ENCODE measurements around the gene TSPAN8.

DNA sequence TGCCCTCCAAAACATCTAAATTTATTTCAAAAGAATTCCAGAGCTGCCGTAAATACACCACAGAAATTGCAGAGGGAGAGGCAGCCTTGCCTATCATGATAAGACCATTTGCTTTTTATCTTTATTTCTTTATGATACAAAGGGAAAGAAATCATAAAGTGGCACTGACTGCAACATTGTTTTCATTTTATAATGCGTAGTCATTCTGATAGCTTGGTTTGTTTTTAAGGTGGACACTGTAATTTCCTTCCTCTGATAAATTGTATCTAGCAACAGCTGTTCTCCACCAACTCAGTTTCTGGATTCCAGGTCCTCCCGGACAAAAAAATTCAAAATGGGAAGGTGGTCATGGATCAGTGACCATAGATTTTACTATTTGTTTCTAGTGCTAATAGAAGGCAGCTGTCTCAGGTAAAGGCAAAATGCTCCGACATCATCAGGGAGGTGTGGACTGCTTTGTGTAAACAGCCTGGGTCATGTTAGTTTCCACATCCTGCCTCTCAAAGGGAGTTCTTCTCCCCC, 623 bp upstream of the TSPAN8 start:
- TF ChIP-seq, protein P1, sequence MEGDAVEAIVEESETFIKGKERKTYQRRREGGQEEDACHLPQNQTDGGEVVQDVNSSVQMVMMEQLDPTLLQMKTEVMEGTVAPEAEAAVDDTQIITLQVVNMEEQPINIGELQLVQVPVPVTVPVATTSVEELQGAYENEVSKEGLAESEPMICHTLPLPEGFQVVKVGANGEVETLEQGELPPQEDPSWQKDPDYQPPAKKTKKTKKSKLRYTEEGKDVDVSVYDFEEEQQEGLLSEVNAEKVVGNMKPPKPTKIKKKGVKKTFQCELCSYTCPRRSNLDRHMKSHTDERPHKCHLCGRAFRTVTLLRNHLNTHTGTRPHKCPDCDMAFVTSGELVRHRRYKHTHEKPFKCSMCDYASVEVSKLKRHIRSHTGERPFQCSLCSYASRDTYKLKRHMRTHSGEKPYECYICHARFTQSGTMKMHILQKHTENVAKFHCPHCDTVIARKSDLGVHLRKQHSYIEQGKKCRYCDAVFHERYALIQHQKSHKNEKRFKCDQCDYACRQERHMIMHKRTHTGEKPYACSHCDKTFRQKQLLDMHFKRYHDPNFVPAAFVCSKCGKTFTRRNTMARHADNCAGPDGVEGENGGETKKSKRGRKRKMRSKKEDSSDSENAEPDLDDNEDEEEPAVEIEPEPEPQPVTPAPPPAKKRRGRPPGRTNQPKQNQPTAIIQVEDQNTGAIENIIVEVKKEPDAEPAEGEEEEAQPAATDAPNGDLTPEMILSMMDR (conservative IDR thresholded peaks at IDR 0.05), result no peak
- no peak for TF ChIP-seq ZFX (IDR thresholded peaks at IDR 0.05)
